PC-3 (cell line): Measurements from ENCODE around the gene YY2. TPM values are rescaled to one million over a fixed set of nuclear protein-coding genes. Genes with fewer than 3 reads are reported as not detected.

ENCODE experiments used
- ATAC-seq: fragments of 200-7000 bp; cut with Tn5 transposase; 2 replicates; pipeline ENCODE4 v1.9.1; 2020; ENCODE audit warnings: mild to moderate bottlenecking, moderate library complexity
- BruUV-seq: library from RNA; stranded (reverse); fragments of 400-500 nt; replicated peaks from 2 replicates; lab custom pipeline; 2021; lab: Mats Ljungman, UMichigan
- CTCF ChIA-PET: fragments of 300-600 bp; sonication (Branson Sonifier 250); formaldehyde crosslinking; loops from one replicate; lab custom pipeline; 2022; ENCODE audit warnings: antibody characterized with exemption; lab: Charles Lee
- POLR2A ChIA-PET: fragments of 300-600 bp; sonication (Branson Sonifier 250); formaldehyde crosslinking; loops from one replicate; lab custom pipeline; 2022; ENCODE audit warnings: antibody characterized with exemption; ENCODE audit not compliant: unreplicated experiment; lab: Charles Lee
- DNase-seq: peaks from one replicate; pipeline ENCODE4 v3.0.0-alpha.2; 2015
- H2AFZ ChIP-seq: fragments of 300-600 bp; sonication (generic); 2 replicates; pipeline ENCODE4 v1.6.0; 2016; ENCODE audit warnings: antibody characterized with exemption, low read length
- H3F3A ChIP-seq: fragments of 300-600 bp; sonication (generic); one replicate; pipeline ENCODE4 v1.6.0; 2017; ENCODE audit warnings: antibody characterized with exemption, low read length, control low read depth, mild to moderate bottlenecking; ENCODE audit not compliant: unreplicated experiment
- H3K27ac ChIP-seq: fragments of 300-600 bp; sonication (generic); 2 replicates; pipeline ENCODE4 v1.5.1; 2016; ENCODE audit warnings: mild to moderate bottlenecking, low read length
- H3K27me3 ChIP-seq: fragments of 300-600 bp; sonication (generic); 2 replicates; pipeline ENCODE4 v1.6.1; 2016; ENCODE audit warnings: low read length, mixed read lengths
- H3K36me3 ChIP-seq: fragments of 300-600 bp; sonication (generic); 2 replicates; pipeline ENCODE4 v1.6.1; 2016; ENCODE audit warnings: low read depth, mixed run types, low read length, mixed read lengths
- H3K4me1 ChIP-seq: fragments of 300-600 bp; sonication (generic); 2 replicates; pipeline ENCODE4 v1.5.1; 2016; ENCODE audit warnings: low read length; ENCODE audit not compliant: insufficient read depth
- H3K4me2 ChIP-seq: fragments of 300-600 bp; sonication (generic); 2 replicates; pipeline ENCODE4 v1.6.0; 2016; ENCODE audit warnings: low read length
- H3K4me3 ChIP-seq: fragments of 300-600 bp; sonication (generic); 2 replicates; pipeline ENCODE4 v1.5.1; 2016; ENCODE audit warnings: mild to moderate bottlenecking, low read length, mixed read lengths
- H3K79me2 ChIP-seq: fragments of 300-600 bp; sonication (generic); 2 replicates; pipeline ENCODE4 v1.6.1; 2017; ENCODE audit warnings: low read length, mixed read lengths
- H3K9ac ChIP-seq: fragments of 300-600 bp; sonication (generic); 2 replicates; pipeline ENCODE4 v1.6.0; 2016; ENCODE audit warnings: mild to moderate bottlenecking, low read length
- H3K9me2 ChIP-seq: fragments of 300-600 bp; sonication (generic); replicated peaks from 2 replicates; pipeline ENCODE4 v1.6.1; 2016; ENCODE audit warnings: mixed run types, low read length, mixed read lengths
- H3K9me3 ChIP-seq: fragments of 300-600 bp; sonication (generic); 2 replicates; pipeline ENCODE4 v1.6.1; 2016; ENCODE audit warnings: low read length, mixed read lengths
- H4K20me1 ChIP-seq: fragments of 300-600 bp; sonication (generic); 2 replicates; pipeline ENCODE4 v1.6.1; 2016; ENCODE audit warnings: low read length, mixed read lengths
- EZH2 ChIP-seq: fragments of 300-600 bp; sonication (generic); IDR thresholded peaks from one replicate; pipeline ENCODE4 v1.6.1; 2017; ENCODE audit warnings: antibody characterized with exemption, mild to moderate bottlenecking, low read length; ENCODE audit not compliant: unreplicated experiment
- EZH2phosphoT487 ChIP-seq: fragments of 300-600 bp; sonication (generic); IDR thresholded peaks from 2 replicates; pipeline ENCODE4 v1.6.1; 2018; ENCODE audit warnings: mild to moderate bottlenecking, antibody characterized with exemption, low read length, borderline replicate concordance
- intact Hi-C: fragments of 100-400 bp; cut with micrococcal nuclease; formaldehyde crosslinking; loops from 2 replicates; pipeline ENCODE4 v1.9.0; 2023
- total RNA-seq: library from RNA; depleted of rRNA; stranded (reverse); fragments of >200 nt; gene quantifications from 2 replicates; pipeline ENCODE4 v1.2.3, GENCODE V29; 2014
- TF ChIP-seq, protein P1 (sequence below): fragments of 300-600 bp; sonication (generic); conservative IDR thresholded peaks from 2 replicates; pipeline ENCODE4 v1.5.1; 2017; ENCODE audit warnings: antibody characterized with exemption, low read depth, mild to moderate bottlenecking, low read length

The YY2 gene
- total RNA-seq, 1 experiment from 2014 or later = 2.3 TPM

DNA sequence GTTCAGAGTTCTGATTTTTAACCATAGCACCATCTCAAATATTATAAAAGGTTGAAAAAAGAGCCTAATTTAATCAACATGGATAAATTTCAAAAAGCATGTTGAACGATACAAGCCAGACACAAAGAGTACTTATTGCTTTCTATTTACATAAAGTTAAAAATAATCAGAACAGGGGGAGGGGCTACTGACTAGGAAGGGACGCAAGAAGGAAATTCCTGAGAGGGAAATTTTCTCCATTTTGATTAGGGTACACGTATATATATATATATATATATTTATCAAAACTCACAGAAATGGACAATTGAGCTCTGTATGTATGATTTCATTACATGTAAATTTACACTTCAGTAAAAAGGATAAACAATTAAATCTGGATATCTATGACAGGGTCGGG lies 16.9 kb upstream of the YY2 start:
- Histone ChIP-seq H3K27me3 (no peaks in the 10 kb centered on the region), H3K9ac (peak overlapping the region; percentile 99), H3K4me1 (peaks cover 12% of the 10 kb centered on the region; the same call in 1 of the 2 replicates), H3K27ac (peak overlapping the region; percentile 46; the same call in 1 of the 2 replicates), H3K79me2 (peaks cover 19% of the 10 kb centered on the region), H3F3A (no peaks in the 10 kb centered on the region), H3K36me3 (no peaks in the 10 kb centered on the region), H3K4me3 (peak overlapping the region; percentile 82), H4K20me1 (no peaks in the 10 kb centered on the region), H3K9me3 (no peaks in the 10 kb centered on the region), H3K9me2 (no peaks in the 10 kb centered on the region), H2AFZ (peak overlapping the region; percentile 99), H3K4me2 (peak overlapping the region; percentile 94)
- intact Hi-C loops = loop anchor here (1.0 to 10.0 kb wide), 2 partner anchors 135 to 1304 kb away; no protein-coding TSS in a partner anchor
- BruUV-seq = no TSS peak
- peak; percentile 29 for ATAC-seq
- CTCF ChIA-PET = no interaction called here
- no peak for TF ChIP-seq EZH2
- no peak for TF ChIP-seq EZH2phosphoT487
- POLR2A ChIA-PET = interaction anchor here (0.7 kb wide), 1 partner anchor 677 kb away, joined by 3 read pairs; no protein-coding TSS in a partner anchor
- DNase-seq = peak; percentile 43

DNA sequence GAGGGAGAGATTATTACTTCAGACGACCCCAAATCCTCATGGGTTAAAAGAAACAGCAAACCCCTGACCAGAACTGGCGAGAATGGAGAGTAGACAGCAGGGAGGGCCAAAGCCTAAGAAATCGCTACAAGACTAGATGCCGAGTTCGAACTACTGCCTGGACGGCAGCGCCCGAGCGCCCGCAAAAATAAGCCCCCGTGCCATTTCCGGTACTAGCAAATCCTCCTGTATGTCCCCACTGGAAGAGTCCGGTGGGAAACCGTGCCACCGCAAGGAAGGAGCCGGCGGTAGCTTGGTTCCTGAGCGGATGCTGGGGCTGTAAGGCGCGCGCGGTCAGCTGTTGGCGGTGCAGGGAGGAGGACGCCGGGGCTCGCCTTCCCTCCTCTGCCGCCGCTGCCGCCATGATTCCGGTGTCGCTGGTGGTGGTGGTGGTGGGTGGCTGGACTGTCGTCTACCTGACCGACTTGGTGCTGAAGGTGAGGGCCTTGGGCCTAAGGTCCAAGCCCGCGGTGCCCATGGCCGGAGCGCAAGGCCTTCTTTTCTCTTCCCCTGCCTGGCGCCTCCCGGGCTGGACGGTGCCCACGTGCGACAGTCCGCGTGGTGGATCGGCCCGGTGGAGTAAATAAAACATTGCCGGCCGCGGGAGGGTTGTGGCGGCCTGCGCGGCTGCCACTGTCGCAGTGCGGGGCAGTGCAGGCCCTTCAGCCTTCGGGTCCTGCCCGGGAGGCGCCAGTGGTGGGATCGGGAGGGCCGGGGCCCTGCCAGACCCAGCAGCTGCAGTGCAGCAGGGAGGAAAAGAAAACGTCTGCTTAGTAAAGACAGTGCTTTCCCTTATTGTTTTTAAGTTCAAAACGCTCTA lies 16.2 kb upstream of the YY2 start, which contains the start of gene MBTPS2:
Gene MBTPS2, plus strand, starts transcription at position 284 of the 859 bp plus-strand sequence. Its CDS starts 118 bp downstream, at position 402.
- Histone ChIP-seq H3K36me3 (no peaks in the 10 kb centered on the region), H3K27me3 (no peaks in the 10 kb centered on the region), H3K4me1 (peaks cover 12% of the 10 kb centered on the region; the same call in 1 of the 2 replicates), H3K4me2 (peak within 1 kb of the TSS; percentile 94), H4K20me1 (no peaks in the 10 kb centered on the region), H2AFZ (peak within 1 kb of the TSS; percentile 99), H3K4me3 (peak within 1 kb of the TSS; percentile 82), H3K27ac (peak within 1 kb of the TSS; percentile 46; the same call in 1 of the 2 replicates), H3K9me2 (no peaks in the 10 kb centered on the region), H3F3A (no peaks in the 10 kb centered on the region), H3K9ac (peak within 1 kb of the TSS; percentile 99), H3K9me3 (no peaks in the 10 kb centered on the region), H3K79me2 (peaks cover 19% of the 10 kb centered on the region)
- ATAC-seq = peak; percentile 82
- TF ChIP-seq EZH2phosphoT487 = no peak
- TF ChIP-seq, protein P1, sequence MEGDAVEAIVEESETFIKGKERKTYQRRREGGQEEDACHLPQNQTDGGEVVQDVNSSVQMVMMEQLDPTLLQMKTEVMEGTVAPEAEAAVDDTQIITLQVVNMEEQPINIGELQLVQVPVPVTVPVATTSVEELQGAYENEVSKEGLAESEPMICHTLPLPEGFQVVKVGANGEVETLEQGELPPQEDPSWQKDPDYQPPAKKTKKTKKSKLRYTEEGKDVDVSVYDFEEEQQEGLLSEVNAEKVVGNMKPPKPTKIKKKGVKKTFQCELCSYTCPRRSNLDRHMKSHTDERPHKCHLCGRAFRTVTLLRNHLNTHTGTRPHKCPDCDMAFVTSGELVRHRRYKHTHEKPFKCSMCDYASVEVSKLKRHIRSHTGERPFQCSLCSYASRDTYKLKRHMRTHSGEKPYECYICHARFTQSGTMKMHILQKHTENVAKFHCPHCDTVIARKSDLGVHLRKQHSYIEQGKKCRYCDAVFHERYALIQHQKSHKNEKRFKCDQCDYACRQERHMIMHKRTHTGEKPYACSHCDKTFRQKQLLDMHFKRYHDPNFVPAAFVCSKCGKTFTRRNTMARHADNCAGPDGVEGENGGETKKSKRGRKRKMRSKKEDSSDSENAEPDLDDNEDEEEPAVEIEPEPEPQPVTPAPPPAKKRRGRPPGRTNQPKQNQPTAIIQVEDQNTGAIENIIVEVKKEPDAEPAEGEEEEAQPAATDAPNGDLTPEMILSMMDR = peak; percentile 24; the same call in 1 of the 2 replicates
- ChIA-PET CTCF (interaction anchor here (0.7 kb wide), 1 partner anchor 136 kb away, joined by 4 read pairs; no protein-coding TSS in a partner anchor), POLR2A (interaction anchor here (0.7 kb wide), 1 partner anchor 677 kb away, joined by 3 read pairs; no protein-coding TSS in a partner anchor)
- intact Hi-C loops = loop anchor here (1.0 to 10.0 kb wide), 2 partner anchors 135 to 1305 kb away; no protein-coding TSS in a partner anchor
- BruUV-seq = no TSS peak
- DNase-seq = peak; percentile 85

DNA sequence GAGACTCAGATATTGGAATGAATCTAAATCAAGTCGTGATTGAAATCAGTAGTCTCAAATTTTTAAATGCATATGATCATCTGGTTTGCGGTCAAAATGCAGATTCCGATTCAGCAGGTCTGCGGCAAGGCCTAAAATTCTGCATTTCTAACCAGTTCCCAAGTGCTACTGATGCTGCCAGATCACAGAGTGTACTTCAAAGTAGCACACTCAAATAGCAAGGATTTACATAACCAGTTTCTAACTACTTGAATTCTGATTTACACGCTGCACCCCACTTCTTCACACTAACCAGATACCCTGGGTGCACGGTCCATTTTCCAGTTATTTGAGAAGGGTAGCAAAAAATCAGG lies 15.6 kb upstream of the YY2 start:
- Histone ChIP-seq H3F3A (no peaks in the 10 kb centered on the region), H3K9me2 (no peaks in the 10 kb centered on the region), H3K27ac (peak overlapping the region; percentile 29; the same call in 1 of the 2 replicates), H4K20me1 (no peaks in the 10 kb centered on the region), H3K4me2 (peak overlapping the region; percentile 94), H3K4me3 (peak overlapping the region; percentile 82), H3K36me3 (no peaks in the 10 kb centered on the region), H3K9me3 (no peaks in the 10 kb centered on the region), H3K4me1 (peaks cover 12% of the 10 kb centered on the region; the same call in 1 of the 2 replicates), H3K27me3 (no peaks in the 10 kb centered on the region), H2AFZ (peak overlapping the region; percentile 99), H3K9ac (peak overlapping the region; percentile 99), H3K79me2 (peaks cover 19% of the 10 kb centered on the region)
- CTCF ChIA-PET = no interaction called here
- no peak for DNase-seq
- TF ChIP-seq EZH2phosphoT487 (no peak), EZH2 (no peak)
- TF ChIP-seq, protein P1 = no peak
- POLR2A ChIA-PET = no interaction called here
- no peak for ATAC-seq
- intact Hi-C loops = no loop called here
- BruUV-seq = TSS peak; percentile 76
